ENCODE data around the gene ZNF71.
"Not testable (repeated sequence)": the region's sequence is repeated elsewhere in the genome, so short reads cannot be mapped to it uniquely, and the experiment has no call there.

The ZNF71 gene

GRCh38 chr19:56623006-56623405, 27.9 kb downstream of the ZNF71 start:
- no peak for DNase-seq

GRCh38 chr19:56625708-56626107, 30.6 kb downstream of the ZNF71 start:
- DNase-seq = no peak

- DNase-seq = no peak
Measured at GRCh38 chr19:56633021-56633420, 37.9 kb downstream of the ZNF71 start.

DNA sequence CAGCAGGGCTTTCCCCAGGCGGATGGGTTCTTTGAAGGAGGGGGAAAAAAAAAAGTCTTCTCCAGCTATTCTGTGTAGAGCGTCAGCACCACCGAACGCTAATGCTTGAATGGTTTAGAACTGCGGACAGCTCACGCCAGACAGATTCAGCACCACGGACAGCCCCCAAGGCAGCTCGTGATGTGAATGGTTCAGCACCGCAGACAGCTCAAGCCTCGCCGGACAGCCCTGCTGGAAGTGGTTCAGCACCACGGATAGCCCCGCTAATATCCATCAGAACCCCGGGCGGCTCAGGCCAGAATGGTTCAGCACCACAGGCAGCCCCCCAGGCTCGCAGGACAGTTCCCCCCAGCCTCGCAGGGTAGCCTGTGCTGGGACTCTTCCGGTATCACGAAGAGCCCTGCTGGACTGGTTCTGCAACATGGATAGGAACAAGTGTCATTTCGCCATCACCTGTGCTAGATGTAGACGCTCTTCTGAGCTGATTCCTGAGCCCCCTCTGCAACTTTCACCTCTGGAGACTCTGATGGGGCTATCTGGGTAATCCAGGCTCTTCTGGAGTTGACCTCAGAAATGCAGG, 43.0 kb downstream of the ZNF71 start:
- DNase-seq = peak in 1 of 2 experiments; percentile 1

DNA sequence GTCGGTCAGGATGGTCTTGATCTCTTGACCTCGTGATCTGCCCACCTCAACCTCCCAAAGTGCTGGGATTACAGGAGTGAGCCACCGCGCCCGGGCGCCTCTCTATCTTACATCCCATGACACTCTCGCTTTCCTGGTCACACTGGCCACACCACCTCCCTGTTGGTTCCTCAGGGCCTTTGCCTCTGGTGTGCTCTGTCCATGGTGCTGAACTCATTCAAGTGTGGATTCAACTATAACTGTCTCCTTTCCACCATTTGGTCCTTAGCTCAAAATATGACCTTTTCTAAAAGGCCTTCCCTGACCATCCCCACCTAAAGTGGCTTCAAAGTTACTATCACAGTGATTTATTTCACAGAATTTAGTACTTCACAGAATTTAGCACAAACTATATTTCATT, 44.1 kb downstream of the ZNF71 start:
- no peak for DNase-seq

DNA sequence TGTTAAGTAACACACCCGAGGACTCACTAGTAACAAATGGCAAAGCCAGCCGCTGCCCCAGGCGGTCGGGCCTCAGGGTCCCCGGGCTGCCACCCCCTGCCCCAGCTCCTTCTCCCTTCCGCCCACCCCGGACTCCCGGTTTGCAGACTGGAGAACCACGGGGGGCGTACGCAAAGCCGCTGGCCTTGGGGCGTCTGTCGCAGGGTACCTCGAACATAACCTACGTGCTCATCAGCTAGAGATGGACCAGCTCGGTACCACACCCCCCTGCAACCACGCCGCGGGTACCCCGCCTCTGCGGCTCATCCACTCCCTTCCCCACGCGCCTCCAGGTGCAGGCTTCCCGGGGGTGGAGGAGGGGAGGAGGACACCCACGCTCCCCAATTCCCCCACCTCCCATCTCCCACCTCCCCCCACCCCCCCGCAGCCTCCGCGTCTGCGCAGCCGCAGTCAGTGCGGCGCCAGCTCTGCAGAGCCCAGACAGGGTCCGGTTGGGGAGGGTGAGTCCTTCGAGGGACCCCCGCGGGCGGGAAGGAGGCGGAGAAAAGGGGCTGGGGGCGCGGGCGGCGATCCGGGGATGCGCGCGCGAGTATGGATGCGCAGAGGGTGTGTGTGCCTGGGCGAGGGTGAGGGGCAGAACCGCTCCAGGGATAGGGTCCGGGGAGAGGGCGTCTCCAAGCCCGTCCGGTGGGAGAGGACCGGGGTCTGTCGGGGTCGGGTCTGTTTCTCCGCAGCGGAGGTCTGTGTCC, 47.8 kb downstream of the ZNF71 start, which contains the start of gene SMIM17:
Gene SMIM17 (plus strand): TSS at position 449 of the 749 bp plus-strand sequence. CDS start 2,509 bp downstream, outside the sequence.
- no peak for DNase-seq

GRCh38 chr19:56643460-56643955, 48.4 kb downstream of the ZNF71 start:
- no peak for DNase-seq

DNA sequence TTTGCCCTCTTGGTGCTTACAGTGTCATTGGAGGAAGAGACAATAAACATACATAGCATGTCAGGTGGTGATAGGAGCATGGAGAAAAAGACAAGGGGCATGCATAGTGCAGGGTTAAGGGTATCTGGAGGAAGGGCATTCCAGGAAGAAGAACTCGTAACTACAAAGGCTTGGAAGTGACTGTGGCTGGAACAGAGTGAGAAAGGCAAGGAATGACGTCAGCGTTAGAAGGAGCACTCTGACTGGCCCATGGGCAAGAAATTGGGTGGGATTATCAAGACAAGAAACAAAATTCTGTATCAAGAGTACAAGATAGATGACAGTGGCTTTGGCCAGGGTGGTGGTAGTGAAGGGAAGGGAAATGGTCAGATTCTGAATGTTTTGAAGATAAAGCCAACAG, 59.0 kb downstream of the ZNF71 start:
- no peak for DNase-seq

GRCh38 chr19:56660381-56661107, 65.4 kb downstream of the ZNF71 start:
- DNase-seq = no peak

- DNase-seq = no peak
Measured at GRCh38 chr19:56661248-56661647, 66.1 kb downstream of the ZNF71 start.

DNA sequence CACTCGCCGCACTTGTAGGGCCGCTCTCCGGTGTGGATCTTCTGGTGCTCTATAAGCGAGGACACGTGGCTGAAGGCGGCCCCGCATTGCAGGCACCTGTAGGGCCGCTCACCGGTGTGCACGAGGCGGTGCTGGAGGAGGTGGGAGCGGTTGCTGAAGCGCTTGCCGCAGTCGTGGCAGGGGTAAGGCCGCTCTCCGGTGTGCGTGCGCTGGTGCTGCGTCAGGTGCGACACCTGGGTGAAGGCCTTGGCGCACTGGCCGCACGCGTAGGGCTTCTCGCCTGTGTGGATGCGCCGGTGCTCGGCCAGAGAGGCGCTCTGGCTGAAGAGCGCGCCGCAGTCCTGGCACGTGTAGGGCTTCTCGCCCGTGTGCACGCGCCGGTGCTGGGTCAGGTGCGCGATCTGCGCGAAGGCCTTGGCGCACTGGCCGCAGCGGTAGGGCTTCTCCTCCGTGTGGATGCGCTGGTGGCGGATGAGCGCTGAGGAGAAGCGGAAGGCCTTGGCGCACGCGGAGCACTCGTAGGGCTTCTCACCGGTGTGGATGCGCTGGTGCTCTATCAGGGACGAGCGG, 68.9 kb downstream of the ZNF71 start:
- DNase-seq = no peak

DNA sequence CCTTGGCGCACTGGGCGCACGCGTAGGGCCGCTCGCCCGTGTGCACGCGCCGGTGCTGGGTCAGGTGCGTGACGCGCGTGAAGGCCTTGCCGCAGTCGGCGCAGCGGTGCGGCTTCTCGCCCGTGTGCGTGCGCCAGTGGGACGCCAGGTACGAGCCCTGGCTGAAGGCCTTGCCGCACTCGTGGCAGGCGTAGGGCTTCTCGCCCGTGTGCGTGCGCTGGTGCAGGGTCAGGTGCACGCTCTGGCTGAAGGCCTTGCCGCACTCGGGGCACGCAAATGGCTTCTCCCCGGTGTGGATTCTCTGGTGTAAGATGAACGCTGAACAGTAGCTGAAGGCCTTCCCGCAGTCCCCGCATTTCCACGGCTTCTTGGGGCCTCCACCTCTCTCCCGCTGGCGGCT, 69.4 kb downstream of the ZNF71 start:
- DNase-seq = no peak

DNA sequence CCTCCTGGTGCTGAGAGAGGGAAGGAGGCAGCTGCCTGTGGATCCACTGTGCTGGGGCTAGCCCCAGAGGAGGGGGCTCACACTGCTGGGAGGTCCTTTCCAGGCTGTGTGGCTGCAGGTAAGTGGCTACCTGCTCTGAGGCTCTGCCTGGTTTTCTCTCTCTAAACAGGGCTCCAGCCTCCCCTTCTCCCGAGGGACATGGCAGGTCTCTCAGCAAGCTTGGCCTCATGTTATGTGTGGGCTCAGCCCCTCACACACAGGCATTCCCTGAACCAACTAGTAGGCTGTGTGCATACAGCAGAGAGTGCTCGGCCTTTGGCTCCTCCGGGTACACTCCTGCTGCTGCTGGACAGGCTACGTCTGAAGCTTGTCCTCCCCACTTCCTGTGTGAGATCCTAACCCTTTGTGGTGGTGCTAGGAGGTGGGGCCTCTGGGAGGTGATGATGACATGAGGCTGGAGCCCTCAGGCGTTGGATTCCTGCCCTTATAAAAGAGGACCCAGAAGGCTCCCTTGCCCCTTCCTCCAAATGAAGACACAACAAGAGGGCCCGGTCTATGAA, 72.3 kb downstream of the ZNF71 start:
- DNase-seq = no peak

- DNase-seq = no peak
Measured at GRCh38 chr19:56668676-56669075, 73.6 kb downstream of the ZNF71 start.

DNA sequence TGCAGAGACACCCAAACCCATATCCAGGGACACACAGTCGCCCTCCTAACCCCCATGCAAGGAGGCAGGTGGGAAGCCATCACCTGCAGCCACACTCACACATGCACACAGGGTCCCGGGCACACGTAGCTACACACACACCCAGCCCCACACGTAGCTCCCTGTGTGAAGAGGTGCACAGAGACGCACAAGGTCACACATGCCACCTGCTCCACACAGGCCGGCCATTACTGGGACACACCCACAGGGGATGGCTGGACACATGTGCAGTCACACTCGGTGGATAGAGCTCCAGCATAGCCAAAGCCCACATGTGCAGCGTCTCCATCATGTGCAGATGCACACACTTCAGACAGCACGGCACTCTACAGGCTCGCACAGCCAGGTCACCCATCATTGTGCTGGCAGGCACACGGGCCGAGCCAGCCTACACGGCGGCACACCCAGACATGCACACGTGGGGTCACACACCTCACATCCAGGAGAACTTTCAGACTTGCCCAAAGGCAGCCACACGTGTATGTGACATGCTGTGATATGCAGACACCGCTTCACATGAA, 75.4 kb downstream of the ZNF71 start:
- no peak for DNase-seq

GRCh38 chr19:56670961-56671612, 76.0 kb downstream of the ZNF71 start:
- no peak for DNase-seq

DNA sequence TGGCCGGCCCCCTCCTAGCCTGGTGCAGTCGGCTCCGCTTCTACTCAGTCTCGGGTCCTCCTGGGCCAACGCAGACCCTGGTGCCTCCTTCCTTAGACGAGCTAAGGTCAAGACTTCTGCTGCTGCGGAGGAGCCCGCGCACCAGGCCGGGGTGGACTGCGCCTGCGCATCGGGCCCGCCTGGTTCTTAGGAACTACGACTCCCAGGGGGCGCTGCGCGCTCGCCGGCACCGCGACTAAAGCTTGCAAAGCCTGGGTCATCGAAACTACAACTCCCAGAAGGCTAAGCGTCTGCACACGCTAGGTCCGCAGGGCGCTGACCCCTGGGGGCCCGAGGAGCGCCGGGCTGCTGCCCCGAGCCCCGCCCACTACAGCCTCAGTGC, 76.5 kb downstream of the ZNF71 start, which contains the start of gene ZNF835:
Gene ZNF835 (minus strand): TSS at position 145 of the 382 bp plus-strand sequence. CDS start 6,559 bp downstream, outside the sequence.
- no peak for DNase-seq

DNA sequence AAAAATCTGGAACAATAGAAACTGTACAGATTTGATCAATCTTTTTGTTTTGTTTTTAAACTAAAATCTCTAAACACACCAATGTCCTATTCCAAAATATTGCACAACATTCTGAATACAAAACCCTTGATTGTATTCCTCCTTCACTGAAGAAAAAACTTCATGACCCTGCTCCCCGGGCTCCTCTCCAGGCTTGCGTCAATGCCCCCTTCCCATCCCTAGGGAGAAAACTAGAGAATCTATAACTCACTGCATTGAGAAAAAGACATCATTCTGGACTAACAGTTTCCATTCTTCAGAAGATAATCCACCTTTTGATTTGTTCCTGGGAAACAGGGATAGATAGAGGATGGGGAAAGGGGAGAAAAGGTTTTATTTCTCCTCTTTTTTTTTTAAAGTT, 77.5 kb downstream of the ZNF71 start:
- DNase-seq = not testable (repeated sequence)

Data from NCI-H2081 (cell line).